Heart left ventricle (tissue), 16 donors: Measurements from ENCODE around the gene SOX18. TPM values are rescaled to one million over a fixed set of nuclear protein-coding genes. Genes with fewer than 3 reads are reported as not detected.

ENCODE experiments used
- ATAC-seq, 4 donors: fragments of 200-7000 bp; cut with Tn5 transposase; one replicate each; pipeline ENCODE4 v1.9.1; 2020 to 2022; ENCODE audit warnings: moderate library complexity in 4 of 4, mild to moderate bottlenecking in 3 of 4, moderate number of reproducible peaks in 1 of 4
- DNase-seq, 5 donors: peaks; one replicate each; pipeline ENCODE4 v3.0.0-alpha.2; 2020
- H3K27ac ChIP-seq, 12 donors: fragments of 200-600 bp; sonication (generic) in 4 of 12; one replicate each; pipeline versions ENCODE4 v1.5.0 to v1.8.0; 2016 to 2022; ENCODE audit warnings: mild to moderate bottlenecking in 2 of 12
- H3K27me3 ChIP-seq, 9 donors: fragments of 200-600 bp; sonication (generic) in 2 of 9; one replicate each; pipeline versions ENCODE4 v1.5.1 to v1.8.0; 2016 to 2022; ENCODE audit warnings: mild to moderate bottlenecking in 3 of 9
- H3K36me3 ChIP-seq, 9 donors: fragments of 200-600 bp; sonication (generic) in 2 of 9; one replicate each; pipeline versions ENCODE4 v1.5.0 to v1.8.0; 2018 to 2022; ENCODE audit warnings: mild to moderate bottlenecking in 2 of 9
- H3K4me1 ChIP-seq, 12 donors: fragments of 200-600 bp; sonication (generic) in 4 of 12; one replicate each; pipeline versions ENCODE4 v1.5.0 to v1.8.0; 2016 to 2022; ENCODE audit warnings: mild to moderate bottlenecking in 3 of 12
- H3K4me3 ChIP-seq, 12 donors: fragments of 200-600 bp; sonication (generic) in 4 of 12; one replicate each; pipeline versions ENCODE4 v1.5.0 to v1.8.0; 2017 to 2022; ENCODE audit warnings: mild to moderate bottlenecking in 9 of 12, moderate library complexity in 4 of 12
- H3K9me3 ChIP-seq, 12 donors: fragments of 200-600 bp; sonication (generic) in 4 of 12; one replicate each; pipeline versions ENCODE4 v1.5.0 to v1.8.0; 2016 to 2022; ENCODE audit warnings: mild to moderate bottlenecking in 1 of 12
- POLR2A ChIP-seq, 2 donors: fragments of 450-650 bp; IDR thresholded peaks; one replicate each; pipeline ENCODE4 v1.6.1; 2017; ENCODE audit warnings: antibody characterized with exemption in 2 of 2, mild to moderate bottlenecking in 2 of 2, moderate library complexity in 2 of 2
- WGBS, 4 donors: extraction: QIAGEN DNeasy Blood & Tissue Kit in 2 of 4; methylation state at CpG; one replicate each; pipeline versions ENCODE4 v1.1.5 to v1.1.7; 2013 to 2018; 5-methylcytosine and 5-hydroxymethylcytosine counted together
- intact Hi-C, 10 donors: fragments of 100-400 bp; cut with DNase I; formaldehyde crosslinking; loops; one replicate each; pipeline versions ENCODE4 v1.11.1 to v1.14.2; 2022
- polyA plus RNA-seq, 2 donors: library from polyadenylated mRNA; stranded (reverse); fragments of 200-250 nt; gene quantifications; one replicate each; pipeline ENCODE4 v1.2.3, GENCODE V29; 2013
- total RNA-seq, 9 donors: library from RNA; depleted of rRNA in 2 of 9; stranded (reverse); fragments of >200 nt in 2 of 9; fragmentation: NEBNext Ultra II Directional in 3 of 9; extraction: Animal tissue kit (Norgen Biotek cat#: 25700) in 3 of 9; gene quantifications; one replicate each; pipeline versions ENCODE4 v1.1.0 to v1.2.4, GENCODE V29; 2016 to 2023
- TF ChIP-seq, protein P1 (sequence below), 12 donors: fragments of 200-600 bp; sonication (generic) in 4 of 12; IDR thresholded peaks; one replicate each; pipeline versions ENCODE4 v1.5.0 to v1.8.0; 2018 to 2022; ENCODE audit warnings: antibody characterized with exemption in 12 of 12, mild to moderate bottlenecking in 5 of 12
- donor health status: ischemic (EF 13 %, LVEDD 7.1; RV severe dilation, severe dysfunction).
- donor health status: healthy with polysubstance abuse.
- donor health status: DM: no; HTN: yes; CAD: no.
- donor health status: DM: no; HTN: no; CAD: no.
- donor health status: ischemic (EF 25% LVEDD 6.9; RV normal size, moderate dysfunction).
- donor health status: ischemic (EF 25% LVEDD 5.7; RV mildly dilated, moderate dysfunction).
- donor health status: healthy.
- donor health status: DM: yes; HTN: yes; CAD: no.
- donor health status: ischemic (EF 35%, LVEDD 5.7; RV mildly dilated, moderate dysfunction).
- donor health status: nonischemic (EF 11% LVEDD 7.7; RV severe dilation, severe dysfunction).
- donor health status: DM: yes; HTN: yes; CAD: no.
- donor health status: PGD.
- donor health status: ischemic (EF 29% LVEDD 5.4; RV normal size, mild dysfunction).
- donor health status: nonischemic (EF 23%, LVEDD 6.1; RV moderate dilation, normal function).

Gene SOX18
- total and polyA plus RNA-seq, 11 donors: 23.5 to 75.9 (median 48.2) TPM

DNA sequence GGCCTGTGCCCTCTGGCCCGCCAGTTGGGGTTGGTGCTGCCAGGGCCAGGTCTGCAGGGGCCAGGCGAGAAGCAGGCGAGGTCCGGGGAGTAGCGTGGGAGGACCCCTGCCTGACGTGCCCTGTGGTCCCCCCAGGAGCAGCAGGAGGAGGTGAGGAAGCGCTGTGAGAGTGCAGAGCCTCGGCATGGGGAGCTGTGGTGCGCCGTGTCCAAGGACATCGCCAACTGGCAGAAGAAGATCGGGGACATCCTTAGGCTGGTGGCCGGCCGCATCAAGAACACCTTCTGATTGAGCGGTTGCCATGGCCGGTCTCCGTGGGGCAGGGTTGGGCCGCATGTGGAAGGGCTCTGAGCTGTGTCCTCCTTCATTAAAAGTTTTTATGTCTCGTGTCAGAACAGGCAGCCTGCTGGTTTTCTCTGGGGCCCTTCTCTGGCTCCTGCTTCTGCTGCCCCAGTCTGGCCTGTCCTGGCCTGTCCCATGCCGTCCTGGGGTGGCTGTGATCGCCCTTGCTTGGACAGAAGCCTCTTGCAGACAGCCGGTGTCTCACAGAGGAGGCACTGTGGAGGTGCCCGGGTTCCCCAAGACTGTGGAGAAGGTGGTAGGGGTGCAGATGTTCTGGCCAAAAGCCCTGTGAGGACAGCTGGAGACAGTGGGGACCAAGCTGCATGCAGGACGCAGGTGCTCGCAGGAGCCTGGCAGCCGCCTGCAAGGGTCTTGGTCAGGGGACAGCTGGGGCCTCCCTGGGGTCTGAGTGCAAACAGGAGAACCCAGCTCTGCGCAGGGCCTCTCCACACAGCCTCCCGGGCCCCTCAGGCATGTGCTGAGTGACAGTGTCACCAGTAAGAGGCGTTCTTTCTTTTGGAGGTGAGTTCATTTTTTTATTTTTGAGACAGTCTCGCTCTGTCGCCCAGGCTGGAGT is 16.5 kb downstream of the SOX18 start:
- Histone ChIP-seq H3K27me3 (peaks cover 0 to 22% (median 9%) of the 10 kb centered on the region in 9 donors), H3K4me3 (no peak overlapping the region), H3K4me1 (peaks cover 0 to 30% (median 7%) of the 10 kb centered on the region in 12 donors), H3K36me3 (peaks cover 0 to 70% (median 61%) of the 10 kb centered on the region in 9 donors), H3K9me3 (no peaks in the 10 kb centered on the region), H3K27ac (peak overlapping the region in 1 of 12 donors; percentile 43)
- intact Hi-C loops: loop anchor here in 3 of 10 donors (5.0 to 10.0 kb wide), 3 partner anchors 48 to 82 kb away; partner anchors contain the start of gene PRPF6 (in 2 of the 3)
- ATAC-seq: no peak
- 85 to 93% (median 91%) methylated on average over 28 to 31 of the region's 31 CpGs for WGBS, 4 donors
- TF ChIP-seq, protein P1, sequence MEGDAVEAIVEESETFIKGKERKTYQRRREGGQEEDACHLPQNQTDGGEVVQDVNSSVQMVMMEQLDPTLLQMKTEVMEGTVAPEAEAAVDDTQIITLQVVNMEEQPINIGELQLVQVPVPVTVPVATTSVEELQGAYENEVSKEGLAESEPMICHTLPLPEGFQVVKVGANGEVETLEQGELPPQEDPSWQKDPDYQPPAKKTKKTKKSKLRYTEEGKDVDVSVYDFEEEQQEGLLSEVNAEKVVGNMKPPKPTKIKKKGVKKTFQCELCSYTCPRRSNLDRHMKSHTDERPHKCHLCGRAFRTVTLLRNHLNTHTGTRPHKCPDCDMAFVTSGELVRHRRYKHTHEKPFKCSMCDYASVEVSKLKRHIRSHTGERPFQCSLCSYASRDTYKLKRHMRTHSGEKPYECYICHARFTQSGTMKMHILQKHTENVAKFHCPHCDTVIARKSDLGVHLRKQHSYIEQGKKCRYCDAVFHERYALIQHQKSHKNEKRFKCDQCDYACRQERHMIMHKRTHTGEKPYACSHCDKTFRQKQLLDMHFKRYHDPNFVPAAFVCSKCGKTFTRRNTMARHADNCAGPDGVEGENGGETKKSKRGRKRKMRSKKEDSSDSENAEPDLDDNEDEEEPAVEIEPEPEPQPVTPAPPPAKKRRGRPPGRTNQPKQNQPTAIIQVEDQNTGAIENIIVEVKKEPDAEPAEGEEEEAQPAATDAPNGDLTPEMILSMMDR (IDR thresholded peaks at IDR 0.05): no peak
- no peak for TF ChIP-seq POLR2A (IDR thresholded peaks at IDR 0.05)
- peak in 1 of 5 donors; percentile 33 for DNase-seq

DNA sequence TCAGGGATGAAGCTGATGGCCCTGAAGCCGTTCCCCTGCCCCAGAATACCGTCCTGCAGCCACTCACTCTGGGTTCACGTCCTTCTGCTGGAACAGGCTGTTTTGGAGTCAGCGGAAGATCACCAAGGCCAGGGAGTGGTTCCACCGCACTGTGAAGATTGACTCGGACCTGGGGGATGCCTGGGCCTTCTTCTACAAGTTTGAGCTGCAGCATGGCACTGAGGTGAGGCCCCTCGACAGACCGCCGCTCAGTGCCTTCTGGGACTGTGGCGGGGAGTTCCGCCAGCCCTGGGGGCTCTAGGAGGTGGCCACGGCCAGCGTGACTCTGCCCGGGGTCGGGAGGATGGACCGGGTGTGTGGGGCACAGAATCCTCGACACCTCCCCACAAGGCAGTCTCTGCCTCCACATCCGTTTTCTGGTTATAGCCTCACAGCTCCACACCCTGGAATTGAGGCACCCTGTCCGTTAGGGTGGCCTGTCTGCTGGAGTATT is 17.6 kb downstream of the SOX18 start:
- peaks cover 0 to 11% (median 2%) of the 10 kb centered on the region in 9 donors for H3K27me3 ChIP-seq
- no peaks in the 10 kb centered on the region for H3K9me3 ChIP-seq
- no peak for DNase-seq
- intact Hi-C loops: loop anchor here in 3 of 10 donors (5.0 to 10.0 kb wide), 3 partner anchors 47 to 83 kb away; partner anchors contain the start of gene PRPF6 (in 2 of the 3)
- no peak overlapping the region for H3K27ac ChIP-seq
- TF ChIP-seq, protein P1 (IDR thresholded peaks at IDR 0.05): no peak
- TF ChIP-seq POLR2A (IDR thresholded peaks at IDR 0.05): no peak
- peaks cover 3 to 81% (median 72%) of the 10 kb centered on the region in 9 donors for H3K36me3 ChIP-seq
- no peak overlapping the region for H3K4me3 ChIP-seq
- WGBS, 4 donors: 87 to 94% (median 93%) methylated on average over 8 to 19 of the region's 19 CpGs
- peaks cover 0 to 20% (median 0%) of the 10 kb centered on the region in 12 donors for H3K4me1 ChIP-seq
- ATAC-seq: no peak

DNA sequence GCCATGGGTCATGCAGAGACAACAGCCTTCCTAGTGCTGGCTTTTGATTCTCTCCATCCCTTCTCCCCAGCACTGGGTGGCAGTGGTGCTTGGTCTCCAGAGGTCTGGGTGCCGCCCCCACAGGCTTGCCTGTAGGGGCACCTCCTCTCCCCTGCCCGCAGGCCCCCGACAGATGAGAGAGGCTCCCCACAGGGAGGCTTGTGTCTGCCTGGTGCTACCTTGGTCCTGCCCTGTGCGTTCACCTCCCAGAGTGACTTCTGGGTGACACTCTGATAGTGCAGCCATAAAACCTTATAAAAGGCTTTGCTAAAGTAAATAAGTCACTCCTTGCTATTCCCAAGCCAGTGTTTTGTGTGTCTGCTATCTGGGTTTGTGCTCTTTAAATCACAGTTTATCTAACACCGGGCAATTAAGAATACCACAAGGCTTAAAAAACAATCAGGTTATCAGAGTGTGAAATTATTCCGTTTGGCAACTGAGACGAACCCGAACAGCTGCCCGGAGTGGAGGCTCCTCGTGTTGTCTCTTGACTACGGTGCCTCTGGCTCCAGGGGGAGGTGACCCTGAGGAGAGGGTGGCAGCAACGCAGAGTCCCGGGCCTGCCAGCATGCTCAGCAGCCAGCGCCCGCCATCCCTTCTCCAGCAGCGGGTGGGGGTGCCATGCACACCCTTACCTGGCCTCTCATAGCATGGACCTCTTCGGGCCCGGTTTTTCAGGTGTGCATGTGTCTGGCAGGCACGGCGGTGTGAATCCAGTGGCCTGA is 18.9 kb downstream of the SOX18 start:
- H3K27me3 ChIP-seq: no peaks in the 10 kb centered on the region
- DNase-seq (no peak), ATAC-seq (no peak)
- TF ChIP-seq, protein P1 (IDR thresholded peaks at IDR 0.05): no peak
- TF ChIP-seq POLR2A (IDR thresholded peaks at IDR 0.05): no peak
- no peaks in the 10 kb centered on the region for H3K9me3 ChIP-seq
- WGBS, 4 donors: 84 to 91% (median 89%) methylated on average over 17 to 20 of the region's 20 CpGs
- H3K4me3 ChIP-seq: no peak overlapping the region
- peaks cover 0 to 6% (median 0%) of the 10 kb centered on the region in 12 donors for H3K4me1 ChIP-seq
- peaks cover 6 to 94% (median 85%) of the 10 kb centered on the region in 9 donors for H3K36me3 ChIP-seq
- no peak overlapping the region for H3K27ac ChIP-seq
- intact Hi-C loops: loop anchor here in 3 of 10 donors (5.0 to 10.0 kb wide), 3 partner anchors 46 to 84 kb away; partner anchors contain the start of gene PRPF6 (in 2 of the 3)
